H9 (cell line): ENCODE results near the gene SEPTIN7. TPM values are rescaled to one million over a fixed set of nuclear protein-coding genes. Genes with fewer than 3 reads are reported as not detected.

Source experiments
- DNase-seq: peaks from one replicate; pipeline ENCODE4 v3.0.0-alpha.2; 2017
- H2AFZ ChIP-seq: one replicate; pipeline ENCODE4 v1.6.1; 2013; ENCODE audit warnings: mild to moderate bottlenecking, low read length, control low read depth, moderate library complexity
- H2AK5ac ChIP-seq: 2 replicates; pipeline ENCODE4 v1.6.1; 2013; ENCODE audit warnings: low read length, control low read depth, mixed read lengths; ENCODE audit not compliant: insufficient read length
- H2BK120ac ChIP-seq: one replicate; pipeline ENCODE4 v1.6.1; 2013; ENCODE audit warnings: low read depth, mild to moderate bottlenecking, low read length, control low read depth, inconsistent platforms; ENCODE audit not compliant: poor library complexity, severe bottlenecking
- H2BK12ac ChIP-seq: 2 replicates; pipeline ENCODE4 v1.6.1; 2013; ENCODE audit warnings: low read length, control low read depth, mixed read lengths, low read depth; ENCODE audit not compliant: insufficient read length
- H2BK15ac ChIP-seq: 2 replicates; pipeline ENCODE4 v1.6.1; 2013; ENCODE audit warnings: low read depth, low read length, control low read depth
- H2BK20ac ChIP-seq: one replicate; pipeline ENCODE4 v1.6.1; 2013; ENCODE audit warnings: low read depth, mild to moderate bottlenecking, low read length, control low read depth, inconsistent platforms; ENCODE audit not compliant: poor library complexity, severe bottlenecking
- H2BK5ac ChIP-seq: 2 replicates; pipeline ENCODE4 v1.6.1; 2013; ENCODE audit warnings: low read length, control low read depth, mixed read lengths; ENCODE audit not compliant: insufficient read length
- H3K14ac ChIP-seq: 2 replicates; pipeline ENCODE4 v1.6.1; 2013; ENCODE audit warnings: low read length, control low read depth; ENCODE audit not compliant: insufficient read depth
- H3K18ac ChIP-seq: 2 replicates; pipeline ENCODE4 v1.6.1; 2013; ENCODE audit warnings: low read depth, mild to moderate bottlenecking, mixed read lengths, low read length, control low read depth; ENCODE audit not compliant: insufficient read length
- H3K23ac ChIP-seq: 2 replicates; pipeline ENCODE4 v1.6.1; 2013; ENCODE audit warnings: low read length, control low read depth, mixed read lengths, low read depth; ENCODE audit not compliant: insufficient read length
- H3K23me2 ChIP-seq: 2 replicates; pipeline ENCODE4 v1.6.1; 2013; ENCODE audit warnings: low read depth, mild to moderate bottlenecking, mixed read lengths, low read length, control low read depth; ENCODE audit not compliant: insufficient read length, poor library complexity, severe bottlenecking
- H3K27ac ChIP-seq: 2 replicates; pipeline ENCODE4 v1.5.1; 2013; ENCODE audit warnings: low read length, control low read depth, mixed read lengths, low read depth; ENCODE audit not compliant: insufficient read length
- H3K27me3 ChIP-seq: 2 replicates; pipeline ENCODE4 v1.6.1; 2013; ENCODE audit warnings: low read length, control low read depth, inconsistent platforms; ENCODE audit not compliant: insufficient read depth
- H3K4ac ChIP-seq: 2 replicates; pipeline ENCODE4 v1.6.1; 2013; ENCODE audit warnings: low read depth, mild to moderate bottlenecking, control low read depth, inconsistent platforms, low read length, moderate library complexity
- H3K4me1 ChIP-seq: 2 replicates; pipeline ENCODE4 v1.6.1; 2013; ENCODE audit warnings: low read length, control low read depth, inconsistent platforms; ENCODE audit not compliant: insufficient read depth
- H3K4me2 ChIP-seq: 2 replicates; pipeline ENCODE4 v1.6.1; 2013; ENCODE audit warnings: low read length, control low read depth, mixed read lengths; ENCODE audit not compliant: insufficient read length, insufficient read depth
- H3K56ac ChIP-seq: 2 replicates; pipeline ENCODE4 v1.6.1; 2013; ENCODE audit warnings: low read depth, mild to moderate bottlenecking, mixed read lengths, low read length, control low read depth; ENCODE audit not compliant: insufficient read length
- H3K79me1 ChIP-seq: 2 replicates; pipeline ENCODE4 v1.6.1; 2013; ENCODE audit warnings: low read depth, mild to moderate bottlenecking, moderate library complexity, low read length, control low read depth, inconsistent platforms; ENCODE audit not compliant: insufficient read depth, poor library complexity, severe bottlenecking
- H3K79me2 ChIP-seq: 2 replicates; pipeline ENCODE4 v1.6.1; 2013; ENCODE audit warnings: low read length, control low read depth, inconsistent platforms; ENCODE audit not compliant: insufficient read depth
- H3K9ac ChIP-seq: 2 replicates; pipeline ENCODE4 v1.6.1; 2013; ENCODE audit warnings: low read length, control low read depth, mixed read lengths; ENCODE audit not compliant: insufficient read length; ENCODE audit errors: extremely low read depth
- H3K9me3 ChIP-seq: one replicate; pipeline ENCODE4 v1.6.1; 2013; ENCODE audit warnings: low read depth, low read length, inconsistent platforms; ENCODE audit not compliant: control insufficient read depth
- H3T11ph ChIP-seq: one replicate; pipeline ENCODE4 v1.6.1; 2013; ENCODE audit warnings: mild to moderate bottlenecking, low read length, control low read depth, inconsistent platforms
- H4K20me1 ChIP-seq: one replicate; pipeline ENCODE4 v1.6.1; 2013; ENCODE audit not compliant: control insufficient read depth, insufficient read length, insufficient read depth
- H4K5ac ChIP-seq: 2 replicates; pipeline ENCODE4 v1.6.1; 2013; ENCODE audit warnings: low read depth, mild to moderate bottlenecking, mixed read lengths, low read length, control low read depth; ENCODE audit not compliant: insufficient read length
- H4K8ac ChIP-seq: replicated peaks from 2 replicates; pipeline ENCODE4 v1.6.1; 2013; ENCODE audit warnings: low read length, control low read depth, mixed read lengths, low read depth; ENCODE audit not compliant: insufficient read length
- H4K91ac ChIP-seq: 2 replicates; pipeline ENCODE4 v1.6.1; 2013; ENCODE audit warnings: low read depth, mild to moderate bottlenecking, moderate library complexity, mixed read lengths, low read length, control low read depth; ENCODE audit not compliant: insufficient read length
- H3K27ac Mint-ChIP-seq, 3 experiments: 2 replicates in 2 of 3; 3 replicates in 1 of 3; pipeline ENCODE4 v1.8.0; 2020 to 2021; ENCODE audit warnings: mixed read lengths in 3 of 3, mild to moderate bottlenecking in 1 of 3, moderate library complexity in 1 of 3
- H3K27me3 Mint-ChIP-seq: 2 replicates; pipeline ENCODE4 v1.8.0; 2021; ENCODE audit warnings: low read depth, mild to moderate bottlenecking, moderate library complexity, mixed read lengths
- H3K36me3 Mint-ChIP-seq, 3 experiments: 2 replicates in 2 of 3; 3 replicates in 1 of 3; pipeline ENCODE4 v1.8.0; 2020 to 2021; ENCODE audit warnings: low read depth in 3 of 3, mixed read lengths in 3 of 3; ENCODE audit not compliant: insufficient read depth in 1 of 3
- H3K4me1 Mint-ChIP-seq, 2 experiments: 2 replicates each; pipeline ENCODE4 v1.8.0; 2020; ENCODE audit warnings: mixed read lengths in 2 of 2
- H3K4me3 Mint-ChIP-seq, 2 experiments: 2 replicates in 1 of 2; 3 replicates in 1 of 2; pipeline ENCODE4 v1.8.0; 2020 to 2021; ENCODE audit warnings: mild to moderate bottlenecking in 2 of 2, mixed read lengths in 2 of 2, moderate library complexity in 1 of 2
- H3K9me3 Mint-ChIP-seq, 2 experiments: 2 replicates in 1 of 2; 3 replicates in 1 of 2; pipeline ENCODE4 v1.8.0; 2020; ENCODE audit warnings: mild to moderate bottlenecking in 2 of 2, mixed read lengths in 2 of 2, moderate library complexity in 1 of 2
- CTCF ChIP-seq: fragments of 200-600 bp; sonication (generic); conservative IDR thresholded peaks from 3 replicates; pipeline ENCODE4 v1.8.0; 2021; ENCODE audit warnings: antibody characterized with exemption, mild to moderate bottlenecking
- WGBS: extraction: QIAGEN DNeasy Blood & Tissue Kit; methylation state at CpG from one replicate; pipeline ENCODE4 v1.1.7; 2013; ENCODE audit warnings: missing lambda C conversion rate, low lambda C conversion rate, mixed read lengths; ENCODE audit not compliant: insufficient read length; ENCODE audit errors: extremely low coverage; 5-methylcytosine and 5-hydroxymethylcytosine counted together
- total RNA-seq: library from RNA; stranded (reverse); gene quantifications from 2 replicates; pipeline ENCODE4 v1.2.1, GENCODE V29; 2021

Gene SEPTIN7
- total RNA-seq, 1 experiment from 2014 or later, result 184 TPM

GRCh38 chr7:35760143-35760745 is 40.6 kb upstream of the SEPTIN7 start:
- Histone ChIP-seq H3K18ac (no peak overlapping the region), H3K27me3 (no peaks in the 10 kb centered on the region), H3K27ac (no peak overlapping the region), H3K14ac (no peak overlapping the region), H3K23me2 (no peaks in the 10 kb centered on the region), H3K56ac (no peak overlapping the region), H3T11ph (no peak overlapping the region), H2BK12ac (no peak overlapping the region), H3K9ac (no peak overlapping the region), H3K9me3 (no peaks in the 10 kb centered on the region), H3K4me1 (peaks cover 2% of the 10 kb centered on the region; the same call in 1 of the 2 replicates), H2AK5ac (no peak overlapping the region), H3K4me2 (no peak overlapping the region), H4K91ac (no peak overlapping the region), H3K23ac (no peak overlapping the region), H3K4ac (no peak overlapping the region), H3K79me1 (no peaks in the 10 kb centered on the region), H2BK20ac (no peak overlapping the region), H4K8ac (no peak overlapping the region), H2BK120ac (no peak overlapping the region), H4K20me1 (no peaks in the 10 kb centered on the region), H4K5ac (no peak overlapping the region), H2AFZ (no peak overlapping the region), H3K79me2 (no peaks in the 10 kb centered on the region; the same call in 1 of the 2 replicates), H2BK5ac (no peak overlapping the region), H2BK15ac (no peak overlapping the region)
- TF ChIP-seq CTCF, result no peak
- Mint-ChIP-seq H3K36me3 (no peaks in the 10 kb centered on the region), H3K9me3 (no peaks in the 10 kb centered on the region), H3K27me3 (no peaks in the 10 kb centered on the region), H3K27ac (no peak overlapping the region), H3K4me3 (no peak overlapping the region), H3K4me1 (peaks cover 2 to 7% of the 10 kb centered on the region in 2 experiments; a peak in 3 of 4 replicates)
- 100% methylated on average over 2 of the region's 7 CpGs for WGBS
- no peak for DNase-seq
